MCF 10A (cell line): Measurements from ENCODE around the gene GTF3C4. TPM values are rescaled to one million over a fixed set of nuclear protein-coding genes. Genes with fewer than 3 reads are reported as not detected.

Source experiments
- BruUV-seq: library from RNA; stranded (reverse); fragments of 400-500 nt; replicated peaks from 2 replicates; lab custom pipeline; 2021; lab: Mats Ljungman, UMichigan
- CTCF ChIA-PET: fragments of 300-600 bp; sonication (Branson Sonifier 250); formaldehyde crosslinking; extraction: SDS; loops from one replicate; lab custom pipeline; 2021; ENCODE audit warnings: antibody characterized with exemption, inconsistent platforms; lab: Yijun Ruan, JAX
- POLR2A ChIA-PET: fragments of 300-600, 350-650 bp; sonication (Branson Sonifier 250); formaldehyde crosslinking; extraction: SDS; loops from one replicate; lab custom pipeline; 2020; ENCODE audit warnings: antibody characterized with exemption, inconsistent platforms; lab: Yijun Ruan, JAX
- DNase-seq: peaks from one replicate; pipeline ENCODE4 v3.0.0-alpha.2; 2018; ENCODE audit not compliant: unreplicated experiment
- H3K27ac Mint-ChIP-seq: one replicate; pipeline ENCODE4 v1.8.0; 2022; ENCODE audit warnings: mild to moderate bottlenecking, low read depth, mixed read lengths; ENCODE audit not compliant: unreplicated experiment
- H3K27me3 Mint-ChIP-seq: one replicate; pipeline ENCODE4 v1.8.0; 2022; ENCODE audit warnings: mixed read lengths; ENCODE audit not compliant: insufficient read depth, unreplicated experiment
- H3K36me3 Mint-ChIP-seq: one replicate; pipeline ENCODE4 v1.8.0; 2022; ENCODE audit warnings: mild to moderate bottlenecking, moderate library complexity, mixed read lengths; ENCODE audit not compliant: insufficient read depth, unreplicated experiment
- H3K4me1 Mint-ChIP-seq: one replicate; pipeline ENCODE4 v1.8.0; 2022; ENCODE audit warnings: mixed read lengths; ENCODE audit not compliant: insufficient read depth, unreplicated experiment
- H3K4me3 Mint-ChIP-seq: one replicate; pipeline ENCODE4 v1.8.0; 2022; ENCODE audit warnings: mild to moderate bottlenecking, moderate library complexity, mixed read lengths; ENCODE audit not compliant: unreplicated experiment
- H3K9me3 Mint-ChIP-seq: one replicate; pipeline ENCODE4 v1.8.0; 2022; ENCODE audit warnings: mixed read lengths; ENCODE audit not compliant: unreplicated experiment
- CTCF ChIP-seq: fragments of 200-600 bp; IDR thresholded peaks from one replicate; pipeline ENCODE4 v1.8.0; 2022; ENCODE audit warnings: antibody characterized with exemption, mild to moderate bottlenecking; ENCODE audit not compliant: unreplicated experiment
- intact Hi-C: fragments of 100-400 bp; cut with micrococcal nuclease; formaldehyde crosslinking; loops from 2 replicates; pipeline ENCODE4 v1.14.1; 2022
- total RNA-seq: library from RNA; stranded (reverse); gene quantifications from 2 replicates; pipeline ENCODE4 v1.2.3, GENCODE V29; 2022

The GTF3C4 gene
- total RNA-seq, 1 experiment from 2014 or later = 18.3 TPM

GRCh38 chr9:132681561-132681960 lies 11.3 kb downstream of the GTF3C4 start:
- Mint-ChIP-seq H3K36me3 (peaks cover 60% of the 10 kb centered on the region), H3K27ac (no peak overlapping the region), H3K9me3 (no peaks in the 10 kb centered on the region), H3K4me1 (peaks cover 6% of the 10 kb centered on the region), H3K27me3 (no peaks in the 10 kb centered on the region), H3K4me3 (no peak overlapping the region)
- no peak for DNase-seq
- ChIA-PET CTCF (interaction anchor here (0.6 kb wide), 1 partner anchor 1040 kb away, joined by 5 read pairs; no protein-coding TSS in a partner anchor), POLR2A (no interaction called here)
- TF ChIP-seq CTCF = no peak
- BruUV-seq = no TSS peak
- intact Hi-C loops = no loop called here

GRCh38 chr9:132683873-132684272 lies 13.6 kb downstream of the GTF3C4 start:
- TF ChIP-seq CTCF = no peak
- ChIA-PET CTCF (interaction anchor here (1.1 kb wide), 1 partner anchor 10 kb away, joined by 4 read pairs; no protein-coding TSS in a partner anchor), POLR2A (no interaction called here)
- no peak overlapping the region for H3K27ac Mint-ChIP-seq
- no TSS peak for BruUV-seq
- H3K9me3 Mint-ChIP-seq = no peaks in the 10 kb centered on the region
- no peak for DNase-seq
- no peak overlapping the region for H3K4me3 Mint-ChIP-seq
- intact Hi-C loops = no loop called here
- peaks cover 75% of the 10 kb centered on the region for H3K36me3 Mint-ChIP-seq
- H3K27me3 Mint-ChIP-seq = no peaks in the 10 kb centered on the region
- H3K4me1 Mint-ChIP-seq = peaks cover 6% of the 10 kb centered on the region

GRCh38 chr9:132690696-132691095 lies 20.4 kb downstream of the GTF3C4 start:
- no peaks in the 10 kb centered on the region for H3K27me3 Mint-ChIP-seq
- DNase-seq = no peak
- TF ChIP-seq CTCF = no peak
- H3K4me3 Mint-ChIP-seq = no peak overlapping the region
- no peaks in the 10 kb centered on the region for H3K9me3 Mint-ChIP-seq
- CTCF ChIA-PET = no interaction called here
- BruUV-seq = no TSS peak
- H3K36me3 Mint-ChIP-seq = peaks cover 72% of the 10 kb centered on the region
- intact Hi-C loops = no loop called here
- POLR2A ChIA-PET = no interaction called here
- no peaks in the 10 kb centered on the region for H3K4me1 Mint-ChIP-seq
- no peak overlapping the region for H3K27ac Mint-ChIP-seq

GRCh38 chr9:132694144-132694543 lies 23.9 kb downstream of the GTF3C4 start:
- H3K27ac Mint-ChIP-seq = no peak overlapping the region
- H3K36me3 Mint-ChIP-seq = peaks cover 39% of the 10 kb centered on the region
- POLR2A ChIA-PET = no interaction called here
- no peak overlapping the region for H3K4me3 Mint-ChIP-seq
- H3K27me3 Mint-ChIP-seq = no peaks in the 10 kb centered on the region
- intact Hi-C loops = no loop called here
- H3K4me1 Mint-ChIP-seq = no peaks in the 10 kb centered on the region
- no TSS peak for BruUV-seq
- DNase-seq = no peak
- CTCF ChIA-PET = interaction anchor here (0.9 kb wide), 1 partner anchor 14 kb away, joined by 4 read pairs; no protein-coding TSS in a partner anchor
- no peak for TF ChIP-seq CTCF
- peaks cover 30% of the 10 kb centered on the region for H3K9me3 Mint-ChIP-seq
